HepG2 (cell line): ENCODE results near the gene UROS. TPM values are rescaled to one million over a fixed set of nuclear protein-coding genes. Genes with fewer than 3 reads are reported as not detected.

Source experiments
- ATAC-seq: fragments of 200-7000 bp; cut with Tn5 transposase; 3 replicates; pipeline ENCODE4 v1.9.1; 2020; ENCODE audit warnings: mild to moderate bottlenecking, moderate library complexity
- BruUV-seq: library from RNA; stranded (reverse); fragments of 400-500 nt; replicated peaks from 2 replicates; lab custom pipeline; 2021; lab: Mats Ljungman, UMichigan
- CTCF ChIA-PET: fragments of 300-600 bp; formaldehyde crosslinking; extraction: SDS; loops from one replicate; lab custom pipeline; 2021; ENCODE audit warnings: low total read pairs, inconsistent platforms, low intra/inter-chr PET ratio; lab: Yijun Ruan, JAX
- POLR2A ChIA-PET: fragments of 350-600 bp; sonication (Branson Sonifier 250); formaldehyde crosslinking; loops from one replicate; lab custom pipeline; 2020; ENCODE audit warnings: antibody characterized with exemption, inconsistent platforms; lab: Yijun Ruan, JAX
- DNase-seq: peaks from one replicate; pipeline ENCODE4 v3.0.0-alpha.2; 2015; ENCODE audit warnings: low spot score
- FAIRE-seq: peaks from 3 replicates; lab custom pipeline; 2011; peaks lifted over from hg19 to GRCh38; lab: Jason Lieb, UNC
- H2AFZ ChIP-seq: one replicate; pipeline ENCODE4 v1.6.1; 2011; ENCODE audit warnings: low read length, inconsistent platforms
- H3K27ac ChIP-seq: fragments of 300-600 bp; 3 replicates; pipeline ENCODE4 v1.8.0; 2011; ENCODE audit warnings: mixed run types, mild to moderate bottlenecking, mixed read lengths, low read length, inconsistent platforms; ENCODE audit not compliant: insufficient read depth; ENCODE audit errors: extremely low read length
- H3K27me3 ChIP-seq, 2 experiments: fragments of 200-600 bp in 1 of 2; 2 replicates in 1 of 2; 3 replicates in 1 of 2; pipeline versions ENCODE4 v1.6.0 to v1.8.0; 2011; ENCODE audit warnings: low read length in 2 of 2, mild to moderate bottlenecking in 2 of 2, moderate library complexity in 2 of 2, inconsistent platforms in 1 of 2; ENCODE audit not compliant: insufficient read depth in 2 of 2, control insufficient read depth in 1 of 2
- H3K36me3 ChIP-seq, 2 experiments: fragments of 200-600 bp in 1 of 2; replicated peaks in 1 of 2; 2 replicates in 1 of 2; 3 replicates in 1 of 2; pipeline versions ENCODE4 v1.5.1 to v1.8.0; 2011; ENCODE audit warnings: low read length in 2 of 2, inconsistent platforms in 1 of 2; ENCODE audit not compliant: insufficient read depth in 2 of 2, control insufficient read depth in 1 of 2
- H3K4me1 ChIP-seq: 2 replicates; pipeline ENCODE4 v1.5.1; 2012; ENCODE audit warnings: low read length, inconsistent platforms; ENCODE audit not compliant: insufficient read depth
- H3K4me2 ChIP-seq: 2 replicates; pipeline ENCODE4 v1.6.0; 2011; ENCODE audit warnings: low read depth, low read length, inconsistent platforms
- H3K4me3 ChIP-seq, 3 experiments: fragments of 200-600 bp in 1 of 3; sonication (generic), shearing (Covaris generic) in 1 of 3; replicated peaks in 1 of 3; 2 replicates each; pipeline ENCODE4 v1.5.1; 2011 to 2016; ENCODE audit warnings: low read length in 3 of 3, inconsistent platforms in 2 of 3, low read depth in 2 of 3, mild to moderate bottlenecking in 2 of 3, control low read depth in 1 of 3, mixed read lengths in 1 of 3; ENCODE audit not compliant: insufficient read depth in 1 of 3
- H3K79me2 ChIP-seq: one replicate; pipeline ENCODE4 v1.6.1; 2011; ENCODE audit warnings: low read length, inconsistent platforms; ENCODE audit not compliant: insufficient read depth
- H3K9ac ChIP-seq: 2 replicates; pipeline ENCODE4 v1.6.0; 2011; ENCODE audit warnings: mild to moderate bottlenecking, low read depth, low read length, inconsistent platforms; ENCODE audit not compliant: insufficient read depth
- H3K9me3 ChIP-seq: 2 replicates; pipeline ENCODE4 v1.5.1; 2012; ENCODE audit warnings: mild to moderate bottlenecking, low read length
- H4K20me1 ChIP-seq: 2 replicates; pipeline ENCODE4 v1.6.0; 2011; ENCODE audit warnings: inconsistent platforms, mild to moderate bottlenecking, low read length, moderate library complexity; ENCODE audit not compliant: insufficient read depth
- HOXA9 ChIP-seq: sonication (generic); formaldehyde crosslinking; IDR thresholded peaks from 2 replicates; pipeline ENCODE4 v1.8.1; 2022; ENCODE audit warnings: missing genetic modification reagents, mild to moderate bottlenecking, moderate library complexity, borderline replicate concordance
- ISX ChIP-seq: sonication (generic); formaldehyde crosslinking; conservative IDR thresholded peaks from 2 replicates; pipeline ENCODE4 v1.5.0; 2020; ENCODE audit warnings: missing genetic modification reagents
- JDP2 ChIP-seq: sonication (generic); formaldehyde crosslinking; IDR thresholded peaks from 2 replicates; pipeline ENCODE4 v1.8.1; 2022; ENCODE audit warnings: missing genetic modification reagents, borderline replicate concordance
- MLLT10 ChIP-seq: sonication (generic); formaldehyde crosslinking; IDR thresholded peaks from 2 replicates; pipeline ENCODE4 v1.4.0; 2020; ENCODE audit warnings: missing genetic modification reagents
- NFYB ChIP-seq: sonication (generic); formaldehyde crosslinking; IDR thresholded peaks from 2 replicates; pipeline ENCODE4 v1.4.0; 2020; ENCODE audit warnings: missing genetic modification reagents
- REXO4 ChIP-seq: sonication (generic); formaldehyde crosslinking; IDR thresholded peaks from 2 replicates; pipeline ENCODE4 v1.8.0; 2022; ENCODE audit warnings: missing genetic modification reagents, mild to moderate bottlenecking, borderline replicate concordance
- ZBTB25 ChIP-seq: IDR thresholded peaks from 2 replicates; pipeline ENCODE4 v1.6.1; 2018; ENCODE audit warnings: missing genetic modification reagents
- ZMYM2 ChIP-seq: sonication (generic); formaldehyde crosslinking; IDR thresholded peaks from 2 replicates; pipeline ENCODE4 v1.8.0; 2022; ENCODE audit warnings: mild to moderate bottlenecking, missing genetic modification reagents
- ZNF776 ChIP-seq: sonication (generic); formaldehyde crosslinking; IDR thresholded peaks from 2 replicates; pipeline ENCODE4 v1.4.0; 2020; ENCODE audit warnings: mild to moderate bottlenecking, missing genetic modification reagents
- ZNF780A ChIP-seq: sonication (generic); formaldehyde crosslinking; IDR thresholded peaks from 2 replicates; pipeline ENCODE4 v1.8.0; 2022; ENCODE audit warnings: mild to moderate bottlenecking, missing genetic modification reagents, moderate library complexity
- ZNF891 ChIP-seq: sonication (generic); formaldehyde crosslinking; IDR thresholded peaks from 2 replicates; pipeline ENCODE4 v1.5.0; 2020; ENCODE audit warnings: mild to moderate bottlenecking, missing genetic modification reagents
- WGBS: methylation state at CpG from one replicate; pipeline ENCODE4 v1.1.6; 2017; ENCODE audit warnings: low lambda C conversion rate; 5-methylcytosine and 5-hydroxymethylcytosine counted together
- in situ Hi-C: cut with HindIII; loops from 2 replicates; pipeline ENCODE4 v1.10.0; 2017; ENCODE audit warnings: low pct_unique_long_range_greater_than_20kb; ENCODE audit not compliant: extremely low pct_ligation_motif_present
- intact Hi-C: fragments of 100-400 bp; cut with micrococcal nuclease; formaldehyde crosslinking; loops from one replicate; pipeline ENCODE4 v1.10.0; 2022; ENCODE audit not compliant: unreplicated experiment
- polyA plus RNA-seq, 8 experiments: library from polyadenylated mRNA; depleted of rRNA in 3 of 8; stranded (reverse) in 7 of 8; unstranded in 1 of 8; fragments of >200 nt; fragmentation: Illumina TruSeq in 4 of 8; extraction: Trizol in 4 of 8; gene quantifications; 2 replicates each; pipeline versions ENCODE4 v1.2.1 to v1.2.3, GENCODE V29; 2011 to 2016; ENCODE audit warnings: low read depth in 4 of 8, missing spikeins in 1 of 8, mixed read lengths in 1 of 8; ENCODE audit not compliant: insufficient read depth in 1 of 8
- total RNA-seq, 5 experiments: library from RNA; depleted of rRNA; stranded (reverse); fragments of >200 nt; fragmentation: Illumina TruSeq; extraction: Trizol; gene quantifications; 2 replicates each; pipeline ENCODE4 v1.2.3, GENCODE V29; 2016; ENCODE audit warnings: low read depth in 1 of 5
- TF ChIP-seq, protein P1 (sequence below), 2 experiments: IDR thresholded peaks; 2 replicates each; pipeline ENCODE4 v1.6.1; 2011 to 2012; ENCODE audit warnings: low read length in 2 of 2, borderline replicate concordance in 1 of 2, low read depth in 1 of 2, mild to moderate bottlenecking in 1 of 2, moderate library complexity in 1 of 2
- TF ChIP-seq, protein P2 (sequence below): sonication (generic); formaldehyde crosslinking; IDR thresholded peaks from 2 replicates; pipeline ENCODE4 v1.4.0; 2020; ENCODE audit warnings: mild to moderate bottlenecking, missing genetic modification reagents

Gene UROS
- total and polyA plus RNA-seq, 2 of the 13 experiments (the other 11 are each of a cell fraction or from before 2014, with no cell fraction given): 14.8 to 49.9 TPM

DNA sequence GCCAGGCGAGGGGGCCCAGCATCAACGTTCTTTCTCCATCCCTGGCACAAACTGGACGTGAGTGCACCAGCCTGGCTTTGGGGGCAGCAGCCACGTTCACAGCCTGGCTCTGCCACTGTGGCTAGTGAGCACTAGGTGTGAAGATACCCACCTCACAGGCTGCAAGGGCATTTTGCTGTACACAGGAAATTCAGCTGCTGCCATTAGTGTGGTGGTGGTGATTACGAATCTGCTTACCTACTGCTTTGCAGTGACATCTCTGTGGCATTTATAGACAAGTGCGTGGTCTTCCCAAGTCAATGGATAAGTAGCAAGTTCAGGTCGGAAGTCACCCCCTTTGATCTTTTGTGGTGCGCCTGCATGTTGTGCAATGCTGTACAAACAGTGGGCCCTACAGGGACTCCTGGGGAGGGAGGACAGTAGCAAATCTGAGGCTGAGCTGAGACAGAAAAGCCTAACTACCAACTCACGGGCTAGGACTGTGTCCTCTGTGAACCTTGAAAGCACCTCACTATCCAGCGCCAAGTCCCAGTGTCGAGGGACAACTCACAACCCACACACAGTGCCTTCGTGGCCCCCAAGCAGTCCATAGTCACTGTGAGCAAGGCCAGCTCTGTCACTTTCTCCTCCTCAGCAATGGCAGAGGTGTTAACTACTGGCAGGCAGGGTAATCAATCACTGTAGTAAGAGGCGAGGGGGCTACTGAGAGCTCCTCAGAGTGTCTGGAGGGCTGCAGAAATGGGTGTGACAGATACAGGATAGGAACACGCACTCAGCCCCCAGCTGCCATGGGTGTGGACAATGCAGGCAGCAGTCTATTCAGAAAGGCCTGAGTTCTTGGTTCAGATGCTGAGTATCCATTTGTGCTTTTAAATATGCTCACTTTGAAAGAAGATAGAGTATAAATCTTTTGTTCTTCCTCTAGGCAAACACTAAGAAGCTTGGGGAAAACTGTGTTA, 30.4 kb downstream of the UROS start:
- Histone ChIP-seq H3K4me1 (peaks cover 41% of the 10 kb centered on the region), H2AFZ (no peak overlapping the region), H3K79me2 (no peaks in the 10 kb centered on the region), H3K27me3 (no peaks in the 10 kb centered on the region), H4K20me1 (peaks cover 4% of the 10 kb centered on the region; the same call in 1 of the 2 replicates), H3K4me2 (peak overlapping the region; percentile 68), H3K36me3 (peaks cover 4 to 11% of the 10 kb centered on the region in 2 experiments; a peak in 2 of 5 replicates), H3K9me3 (no peaks in the 10 kb centered on the region), H3K9ac (no peak overlapping the region; the same call in 1 of the 2 replicates), H3K27ac (peak overlapping the region; percentile 53), H3K4me3 (peak overlapping the region in 1 of 3 experiments; percentile 42; a peak in 2 of 6 replicates)
- POLR2A ChIA-PET: interaction anchor here (1.3 kb wide), 1 partner anchor 31 kb away, joined by 5 read pairs; the partner anchor contains the start of genes BCCIP and UROS
- 44% methylated on average over 3 of the region's 14 CpGs for WGBS
- in situ Hi-C loops: no loop called here
- peak; percentile 97 for FAIRE-seq
- CTCF ChIA-PET: no interaction called here
- peak; percentile 87 for ATAC-seq
- intact Hi-C loops: no loop called here
- no TSS peak for BruUV-seq
- peak; percentile 93 for DNase-seq
- TF ChIP-seq ISX (CRISPR knock-in tag) (no peak), JDP2 (CRISPR knock-in tag) (no peak), MLLT10 (CRISPR knock-in tag) (no peak), HOXA9 (CRISPR knock-in tag) (no peak; the same call in 1 of the 2 replicates), ZNF891 (CRISPR knock-in tag) (no peak), NFYB (no peak), ZBTB25 (peak; percentile 75; the same call in 1 of the 2 replicates), ZMYM2 (CRISPR knock-in tag) (peak; percentile 94), REXO4 (CRISPR knock-in tag) (no peak), ZNF776 (CRISPR knock-in tag) (no peak), ZNF780A (CRISPR knock-in tag) (no peak)
- TF ChIP-seq, protein P1, sequence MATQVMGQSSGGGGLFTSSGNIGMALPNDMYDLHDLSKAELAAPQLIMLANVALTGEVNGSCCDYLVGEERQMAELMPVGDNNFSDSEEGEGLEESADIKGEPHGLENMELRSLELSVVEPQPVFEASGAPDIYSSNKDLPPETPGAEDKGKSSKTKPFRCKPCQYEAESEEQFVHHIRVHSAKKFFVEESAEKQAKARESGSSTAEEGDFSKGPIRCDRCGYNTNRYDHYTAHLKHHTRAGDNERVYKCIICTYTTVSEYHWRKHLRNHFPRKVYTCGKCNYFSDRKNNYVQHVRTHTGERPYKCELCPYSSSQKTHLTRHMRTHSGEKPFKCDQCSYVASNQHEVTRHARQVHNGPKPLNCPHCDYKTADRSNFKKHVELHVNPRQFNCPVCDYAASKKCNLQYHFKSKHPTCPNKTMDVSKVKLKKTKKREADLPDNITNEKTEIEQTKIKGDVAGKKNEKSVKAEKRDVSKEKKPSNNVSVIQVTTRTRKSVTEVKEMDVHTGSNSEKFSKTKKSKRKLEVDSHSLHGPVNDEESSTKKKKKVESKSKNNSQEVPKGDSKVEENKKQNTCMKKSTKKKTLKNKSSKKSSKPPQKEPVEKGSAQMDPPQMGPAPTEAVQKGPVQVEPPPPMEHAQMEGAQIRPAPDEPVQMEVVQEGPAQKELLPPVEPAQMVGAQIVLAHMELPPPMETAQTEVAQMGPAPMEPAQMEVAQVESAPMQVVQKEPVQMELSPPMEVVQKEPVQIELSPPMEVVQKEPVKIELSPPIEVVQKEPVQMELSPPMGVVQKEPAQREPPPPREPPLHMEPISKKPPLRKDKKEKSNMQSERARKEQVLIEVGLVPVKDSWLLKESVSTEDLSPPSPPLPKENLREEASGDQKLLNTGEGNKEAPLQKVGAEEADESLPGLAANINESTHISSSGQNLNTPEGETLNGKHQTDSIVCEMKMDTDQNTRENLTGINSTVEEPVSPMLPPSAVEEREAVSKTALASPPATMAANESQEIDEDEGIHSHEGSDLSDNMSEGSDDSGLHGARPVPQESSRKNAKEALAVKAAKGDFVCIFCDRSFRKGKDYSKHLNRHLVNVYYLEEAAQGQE (IDR thresholded peaks at IDR 0.05; ENCODE audit: borderline replicate concordance in 1 of 2, low read depth in 1 of 2, low read length in 2 of 2): peak in 1 of 2 experiments; percentile 77; a peak in 2 of 4 replicates
- TF ChIP-seq, protein P2, sequence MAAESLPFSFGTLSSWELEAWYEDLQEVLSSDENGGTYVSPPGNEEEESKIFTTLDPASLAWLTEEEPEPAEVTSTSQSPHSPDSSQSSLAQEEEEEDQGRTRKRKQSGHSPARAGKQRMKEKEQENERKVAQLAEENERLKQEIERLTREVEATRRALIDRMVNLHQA: no peak
